ENCODE measurements around the gene MICAL3.

The MICAL3 gene

DNA sequence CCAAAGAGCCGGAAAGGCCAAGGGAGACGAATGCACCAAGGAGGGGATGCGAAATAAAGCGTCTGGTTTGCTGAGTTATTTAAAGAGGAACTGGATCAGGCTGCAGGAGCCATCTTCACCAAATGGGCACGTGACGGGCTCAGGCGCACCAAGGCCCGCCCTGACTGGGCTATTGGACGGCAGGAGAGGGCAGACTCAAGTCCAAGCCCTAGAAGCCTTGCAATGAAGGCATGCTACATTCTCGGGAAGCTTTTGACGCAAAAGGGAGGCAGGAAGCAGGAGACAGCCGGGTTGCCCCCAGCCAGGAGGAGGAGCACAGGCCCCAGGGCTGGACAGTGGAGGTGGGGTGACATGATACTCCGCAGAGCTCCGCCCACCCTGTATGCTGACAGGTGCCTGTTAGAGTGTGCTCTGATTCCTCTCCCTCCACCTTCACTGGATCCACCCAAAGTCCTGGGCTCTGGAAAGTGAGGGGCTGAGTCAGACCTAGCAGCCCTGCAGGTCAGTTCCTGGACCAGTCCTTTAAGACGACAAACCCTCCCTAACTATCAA, 208.6 kb downstream of the MICAL3 start:
- H3K4me3 ChIP-seq (ENCODE audit: low read depth, low read length), result no peak overlapping the region
- DNase-seq (ENCODE audit: low read depth), result no peak
- TF ChIP-seq, protein P1, sequence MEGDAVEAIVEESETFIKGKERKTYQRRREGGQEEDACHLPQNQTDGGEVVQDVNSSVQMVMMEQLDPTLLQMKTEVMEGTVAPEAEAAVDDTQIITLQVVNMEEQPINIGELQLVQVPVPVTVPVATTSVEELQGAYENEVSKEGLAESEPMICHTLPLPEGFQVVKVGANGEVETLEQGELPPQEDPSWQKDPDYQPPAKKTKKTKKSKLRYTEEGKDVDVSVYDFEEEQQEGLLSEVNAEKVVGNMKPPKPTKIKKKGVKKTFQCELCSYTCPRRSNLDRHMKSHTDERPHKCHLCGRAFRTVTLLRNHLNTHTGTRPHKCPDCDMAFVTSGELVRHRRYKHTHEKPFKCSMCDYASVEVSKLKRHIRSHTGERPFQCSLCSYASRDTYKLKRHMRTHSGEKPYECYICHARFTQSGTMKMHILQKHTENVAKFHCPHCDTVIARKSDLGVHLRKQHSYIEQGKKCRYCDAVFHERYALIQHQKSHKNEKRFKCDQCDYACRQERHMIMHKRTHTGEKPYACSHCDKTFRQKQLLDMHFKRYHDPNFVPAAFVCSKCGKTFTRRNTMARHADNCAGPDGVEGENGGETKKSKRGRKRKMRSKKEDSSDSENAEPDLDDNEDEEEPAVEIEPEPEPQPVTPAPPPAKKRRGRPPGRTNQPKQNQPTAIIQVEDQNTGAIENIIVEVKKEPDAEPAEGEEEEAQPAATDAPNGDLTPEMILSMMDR (IDR thresholded peaks at IDR 0.05; ENCODE audit: control insufficient read depth, extremely low read depth, insufficient read depth), result no peak

DNA sequence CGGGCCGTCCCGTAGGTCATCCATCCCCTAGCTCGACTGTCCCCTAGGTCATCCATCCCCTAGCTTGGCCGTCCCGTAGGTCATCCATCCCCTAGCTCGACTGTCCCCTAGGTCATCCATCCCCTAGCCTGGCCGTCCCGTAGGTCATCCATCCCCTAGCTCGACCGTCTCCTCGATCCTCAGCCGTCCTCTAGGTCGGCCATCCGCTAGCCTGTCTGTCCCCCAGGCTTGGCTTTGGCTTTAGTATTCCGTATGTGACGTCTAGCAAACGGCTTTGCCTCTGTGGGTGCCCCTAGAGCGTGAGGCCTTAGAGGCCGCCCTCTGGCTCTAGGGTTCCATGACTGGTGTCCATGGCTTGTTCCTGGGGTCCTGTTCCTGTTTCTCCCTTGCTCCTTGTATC, 209.5 kb downstream of the MICAL3 start:
- TF ChIP-seq, protein P1 (IDR thresholded peaks at IDR 0.05; ENCODE audit: control insufficient read depth, extremely low read depth, insufficient read depth), result no peak
- no peak overlapping the region for H3K4me3 ChIP-seq (ENCODE audit: low read depth, low read length)
- DNase-seq (ENCODE audit: low read depth), result no peak

DNA sequence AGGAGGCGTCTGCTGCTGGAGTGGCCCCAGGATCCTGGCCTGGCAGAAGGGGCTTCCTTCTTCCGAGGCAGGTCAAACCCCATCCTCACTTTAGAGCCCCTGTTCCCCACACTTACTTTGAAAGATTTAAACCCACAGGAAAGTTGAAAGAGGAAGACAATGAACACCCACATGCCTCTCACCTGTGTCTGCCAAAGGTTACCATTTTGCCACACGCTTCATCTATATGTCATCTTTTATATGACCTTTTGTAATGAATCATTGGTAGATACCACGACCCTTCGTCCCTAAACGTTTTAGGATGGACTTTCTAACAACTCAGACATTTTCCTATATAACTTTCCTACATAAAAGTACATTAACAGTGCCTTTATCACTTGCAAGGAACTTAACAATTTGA, 210.3 kb downstream of the MICAL3 start:
- no peak for DNase-seq (ENCODE audit: low read depth)
- TF ChIP-seq, protein P1 (IDR thresholded peaks at IDR 0.05; ENCODE audit: control insufficient read depth, extremely low read depth, insufficient read depth), result no peak
- no peak overlapping the region for H3K4me3 ChIP-seq (ENCODE audit: low read depth, low read length)

DNA sequence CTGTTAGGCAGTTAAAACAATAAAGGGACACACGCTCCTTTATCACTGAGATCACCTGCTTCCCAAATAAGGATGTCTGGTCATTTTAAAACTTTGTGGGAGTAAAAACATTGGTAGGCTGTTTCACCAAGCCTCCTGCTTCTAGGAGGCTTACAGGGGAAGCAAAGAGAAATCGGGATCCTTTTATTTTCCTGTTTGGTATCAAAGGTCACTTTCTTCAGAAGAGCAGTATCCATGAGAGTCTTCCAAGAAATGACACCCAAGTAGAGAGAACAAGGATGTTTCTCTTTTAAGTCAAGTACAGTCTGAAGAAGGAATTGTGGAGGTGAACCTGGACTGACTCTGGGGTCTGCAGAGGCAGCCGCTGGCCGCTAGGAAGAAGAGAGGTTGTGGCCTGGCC, 213.2 kb downstream of the MICAL3 start:
- TF ChIP-seq, protein P1 (IDR thresholded peaks at IDR 0.05; ENCODE audit: control insufficient read depth, extremely low read depth, insufficient read depth), result no peak
- no peak for DNase-seq (ENCODE audit: low read depth)

DNA sequence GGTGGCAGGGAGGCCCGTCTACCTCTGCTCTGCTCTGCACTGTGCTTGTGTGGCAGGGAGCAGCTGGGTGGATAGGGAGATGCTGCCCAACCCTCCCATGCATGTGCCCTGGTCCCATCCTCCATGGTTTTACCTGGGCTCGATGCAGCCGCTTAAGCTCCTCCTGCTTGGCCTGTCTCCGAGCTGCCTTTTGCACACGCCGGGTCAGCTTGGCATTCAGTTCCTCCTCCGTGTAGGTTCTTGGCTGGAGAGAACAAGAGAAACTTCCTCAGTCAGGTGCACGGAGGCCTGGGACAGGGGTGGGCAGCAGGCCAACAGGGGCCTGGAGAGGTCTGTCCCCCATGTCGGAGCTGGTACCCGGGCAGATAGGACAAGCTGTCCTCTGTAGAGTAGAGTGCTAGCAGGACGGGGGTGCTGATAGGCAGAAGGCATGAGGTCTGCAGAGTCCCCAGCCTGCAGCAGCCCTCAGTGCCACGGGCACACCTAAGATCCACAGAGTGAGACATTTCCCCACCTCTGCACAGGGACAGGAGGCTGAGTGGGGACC, 213.7 kb downstream of the MICAL3 start:
- no peak for DNase-seq (ENCODE audit: low read depth)
- no peak overlapping the region for H3K4me3 ChIP-seq (ENCODE audit: low read depth, low read length)
- TF ChIP-seq, protein P1 (IDR thresholded peaks at IDR 0.05; ENCODE audit: control insufficient read depth, extremely low read depth, insufficient read depth), result no peak

More for the DNA sequence above, 213.2 kb downstream of the MICAL3 start:
- no peak overlapping the region for H3K4me3 ChIP-seq (ENCODE audit: low read depth, low read length)

DNA sequence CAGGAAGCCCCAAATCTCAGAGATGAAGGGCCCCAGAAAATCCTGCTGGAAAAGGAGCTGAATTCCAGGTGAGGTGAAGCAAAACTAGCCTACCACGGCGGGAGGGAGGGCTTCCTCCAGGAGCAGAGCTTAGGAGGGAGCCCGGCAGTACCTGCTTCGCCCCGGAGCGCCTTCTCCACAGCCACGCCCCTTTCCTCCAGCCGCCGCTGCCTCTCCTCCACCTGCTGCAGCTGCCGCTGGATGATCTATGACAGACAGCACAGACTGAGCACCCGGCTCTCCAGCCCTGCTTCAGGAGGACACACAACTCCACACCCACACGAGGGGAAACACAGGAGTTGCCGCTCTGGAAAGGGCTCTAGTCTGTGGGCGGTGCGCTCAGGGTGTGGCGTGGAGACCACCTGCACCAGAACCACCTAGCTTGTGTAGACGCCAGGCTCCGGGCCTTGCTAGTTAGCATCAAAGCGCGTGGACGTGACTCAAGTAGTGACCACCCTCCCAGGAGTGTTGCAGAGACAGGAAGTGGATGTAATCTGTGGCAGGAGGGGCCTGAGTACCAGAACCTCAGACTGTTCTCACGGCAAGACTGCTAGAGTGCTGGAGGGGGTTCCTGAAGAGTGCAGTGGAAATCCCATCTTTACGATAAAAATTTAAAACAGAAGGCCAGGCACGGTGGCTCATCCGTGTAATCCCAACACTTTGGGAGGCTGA, 215.5 kb downstream of the MICAL3 start:
- no peak for DNase-seq (ENCODE audit: low read depth)
- TF ChIP-seq, protein P1 (IDR thresholded peaks at IDR 0.05; ENCODE audit: control insufficient read depth, extremely low read depth, insufficient read depth), result no peak
- H3K4me3 ChIP-seq (ENCODE audit: low read depth, low read length), result no peak overlapping the region
